GM12865 (cell line): ENCODE measurements around the gene TOP2A.

ENCODE experiments used
- DNase-seq: peaks from one replicate; pipeline ENCODE4 v3.0.0; 2010; ENCODE audit warnings: low read depth
- H3K4me3 ChIP-seq: 2 replicates; pipeline ENCODE4 v1.5.1; 2011; ENCODE audit warnings: mild to moderate bottlenecking, low read depth, low read length, control low read depth
- TF ChIP-seq, protein P1 (sequence below): IDR thresholded peaks from 2 replicates; pipeline ENCODE4 v1.5.1; 2011; ENCODE audit warnings: low read length, control low read depth, low read depth, inconsistent platforms; ENCODE audit not compliant: insufficient read depth; ENCODE audit errors: missing control alignments

TOP2A gene

DNA sequence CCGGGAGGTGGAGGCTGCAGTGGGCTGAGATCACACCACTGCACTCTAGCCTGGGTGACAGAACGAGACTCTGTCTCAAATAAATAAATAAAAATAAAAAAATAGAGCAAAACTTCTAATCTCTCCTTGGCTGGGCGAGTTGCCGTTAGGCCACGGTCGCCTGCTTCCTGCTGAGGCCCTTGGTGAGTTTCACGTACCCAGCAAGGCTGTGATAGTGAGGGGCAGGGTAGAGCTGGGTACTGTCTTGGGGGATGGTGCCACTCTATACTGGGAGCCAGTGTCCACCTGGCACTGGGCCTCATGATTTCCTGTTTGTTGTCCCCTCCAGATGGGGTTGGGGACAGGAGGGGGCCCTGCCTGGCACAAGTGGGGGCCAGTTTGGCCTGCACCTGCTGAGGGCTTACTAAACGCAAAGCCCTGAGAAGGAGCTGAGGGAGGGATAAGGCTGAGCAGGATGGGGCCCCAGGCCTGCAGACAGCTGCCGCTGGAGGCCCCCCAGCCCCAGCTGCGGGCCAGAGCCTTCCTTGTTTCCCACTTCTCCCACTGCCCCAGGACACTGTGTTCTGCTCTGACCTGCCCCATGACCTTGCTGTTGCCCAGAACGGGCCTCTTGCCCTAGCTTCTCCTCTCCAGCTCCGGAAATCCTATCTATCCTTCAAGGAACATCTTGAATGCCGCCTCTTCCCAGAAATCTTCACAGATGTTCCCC, 78.6 kb downstream of the TOP2A start:
- TF ChIP-seq, protein P1, sequence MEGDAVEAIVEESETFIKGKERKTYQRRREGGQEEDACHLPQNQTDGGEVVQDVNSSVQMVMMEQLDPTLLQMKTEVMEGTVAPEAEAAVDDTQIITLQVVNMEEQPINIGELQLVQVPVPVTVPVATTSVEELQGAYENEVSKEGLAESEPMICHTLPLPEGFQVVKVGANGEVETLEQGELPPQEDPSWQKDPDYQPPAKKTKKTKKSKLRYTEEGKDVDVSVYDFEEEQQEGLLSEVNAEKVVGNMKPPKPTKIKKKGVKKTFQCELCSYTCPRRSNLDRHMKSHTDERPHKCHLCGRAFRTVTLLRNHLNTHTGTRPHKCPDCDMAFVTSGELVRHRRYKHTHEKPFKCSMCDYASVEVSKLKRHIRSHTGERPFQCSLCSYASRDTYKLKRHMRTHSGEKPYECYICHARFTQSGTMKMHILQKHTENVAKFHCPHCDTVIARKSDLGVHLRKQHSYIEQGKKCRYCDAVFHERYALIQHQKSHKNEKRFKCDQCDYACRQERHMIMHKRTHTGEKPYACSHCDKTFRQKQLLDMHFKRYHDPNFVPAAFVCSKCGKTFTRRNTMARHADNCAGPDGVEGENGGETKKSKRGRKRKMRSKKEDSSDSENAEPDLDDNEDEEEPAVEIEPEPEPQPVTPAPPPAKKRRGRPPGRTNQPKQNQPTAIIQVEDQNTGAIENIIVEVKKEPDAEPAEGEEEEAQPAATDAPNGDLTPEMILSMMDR = no peak
- no peak for DNase-seq
- H3K4me3 ChIP-seq = no peak overlapping the region
